ENCODE data around the gene ZNF117. TPM values are rescaled to one million over a fixed set of nuclear protein-coding genes. Genes with fewer than 3 reads are reported as not detected.

The ZNF117 gene
- total and polyA plus RNA-seq, 2 experiments from 2014 or later = 4.8 to 20.0 TPM

GRCh38 chr7:64993901-64994300 lies 3.1 kb upstream of the ZNF117 start:
- H3K4me3 Mint-ChIP-seq = no peak overlapping the region

GRCh38 chr7:64992971-64993370 lies 2.1 kb upstream of the ZNF117 start:
- Histone ChIP-seq H4K20me1 (replicated peaks; ENCODE audit: insufficient read depth) (no peaks in the 10 kb centered on the region), H3K27ac (ENCODE audit: low read depth) (no peak overlapping the region), H3K79me2 (replicated peaks; ENCODE audit: insufficient read depth) (no peaks in the 10 kb centered on the region), H3K4me1 (ENCODE audit: insufficient read depth) (peaks cover 7% of the 10 kb centered on the region; the same call in 1 of the 2 replicates), H3F3A (replicated peaks; ENCODE audit: low read depth) (no peaks in the 10 kb centered on the region), H3K27me3 (ENCODE audit: insufficient read depth) (no peaks in the 10 kb centered on the region), H3K36me3 (ENCODE audit: insufficient read depth) (peaks cover 10% of the 10 kb centered on the region), H2AFZ (no peak overlapping the region), H3K9me2 (ENCODE audit: insufficient read depth) (peaks cover 11% of the 10 kb centered on the region; the same call in 1 of the 2 replicates), H3K4me2 (no peak overlapping the region), H3K4me3 (no peak overlapping the region)
- Mint-ChIP-seq H3K4me3 (no peak overlapping the region), H3K4me1 (peaks cover 9% of the 10 kb centered on the region; the same call in 2 of the 3 replicates), H3K36me3 (ENCODE audit: low read depth) (peaks cover 95% of the 10 kb centered on the region), H3K27ac (no peak overlapping the region), H3K27me3 (ENCODE audit: insufficient read depth, low read depth, poor library complexity) (no peaks in the 10 kb centered on the region), H3K9me3 (peaks cover 88% of the 10 kb centered on the region)
- no peak for ATAC-seq
- no peak for DNase-seq (ENCODE audit: low spot score)
- TF ChIP-seq ZNF331 (CRISPR knock-in tag; IDR thresholded peaks at IDR 0.05; ENCODE audit: low read depth) = no peak
- no peak for TF ChIP-seq ETS1 (IDR thresholded peaks at IDR 0.05)
- TF ChIP-seq JUNB (IDR thresholded peaks at IDR 0.05; ENCODE audit: unreplicated experiment) = no peak
- no peak for TF ChIP-seq POLR2AphosphoS5 (IDR thresholded peaks at IDR 0.05; ENCODE audit: low read depth)
- no peak for TF ChIP-seq ZNF114 (CRISPR knock-in tag; IDR thresholded peaks at IDR 0.05)
- TF ChIP-seq EZH2phosphoT487 (IDR thresholded peaks at IDR 0.05; ENCODE audit: unreplicated experiment) = no peak
- TF ChIP-seq CREB1 (CRISPR knock-in tag; IDR thresholded peaks at IDR 0.05; ENCODE audit: low read depth) = no peak
- TF ChIP-seq EZH2 (IDR thresholded peaks at IDR 0.05; ENCODE audit: low read depth, unreplicated experiment) = no peak
- no peak for TF ChIP-seq REST (IDR thresholded peaks at IDR 0.05; ENCODE audit: unreplicated experiment)
- no peak for TF ChIP-seq CTCF (conservative IDR thresholded peaks at IDR 0.05; ENCODE audit: low read depth in 2 of 2)
- TF ChIP-seq STAT1 (IDR thresholded peaks at IDR 0.05; ENCODE audit: unreplicated experiment) = no peak

More at GRCh38 chr7:64993901-64994300, 3.1 kb upstream of the ZNF117 start:
- H3K36me3 Mint-ChIP-seq (ENCODE audit: low read depth) = peaks cover 95% of the 10 kb centered on the region
- ATAC-seq = no peak
- no peak overlapping the region for H3K27ac Mint-ChIP-seq
- Histone ChIP-seq H3K4me3 (no peak overlapping the region), H3K27ac (ENCODE audit: low read depth) (no peak overlapping the region), H3F3A (replicated peaks; ENCODE audit: low read depth) (no peaks in the 10 kb centered on the region), H2AFZ (no peak overlapping the region), H4K20me1 (replicated peaks; ENCODE audit: insufficient read depth) (no peaks in the 10 kb centered on the region), H3K27me3 (ENCODE audit: insufficient read depth) (no peaks in the 10 kb centered on the region), H3K36me3 (ENCODE audit: insufficient read depth) (peaks cover 10% of the 10 kb centered on the region), H3K4me1 (ENCODE audit: insufficient read depth) (peaks cover 14% of the 10 kb centered on the region), H3K9me2 (ENCODE audit: insufficient read depth) (peaks cover 16% of the 10 kb centered on the region; the same call in 1 of the 2 replicates), H3K4me2 (no peak overlapping the region), H3K79me2 (replicated peaks; ENCODE audit: insufficient read depth) (no peaks in the 10 kb centered on the region)
- peaks cover 18% of the 10 kb centered on the region for H3K4me1 Mint-ChIP-seq
- TF ChIP-seq EZH2 (IDR thresholded peaks at IDR 0.05; ENCODE audit: low read depth, unreplicated experiment) = no peak
- no peak for DNase-seq (ENCODE audit: low spot score)
- H3K9me3 Mint-ChIP-seq = peaks cover 88% of the 10 kb centered on the region
- no peaks in the 10 kb centered on the region for H3K27me3 Mint-ChIP-seq (ENCODE audit: insufficient read depth, low read depth, poor library complexity)

Data from GM23338 (cell line).